Uterus (tissue), 4 donors: ENCODE results near the gene SCUBE1. TPM values are rescaled to one million over a fixed set of nuclear protein-coding genes. Genes with fewer than 3 reads are reported as not detected.

Experiments
- DNase-seq, 2 donors: peaks; one replicate each; pipeline ENCODE4 v3.0.0-alpha.2; 2019 to 2020
- H3K27ac ChIP-seq, 2 donors: fragments of 200-600 bp; sonication (generic); 1 replicate in 1 of 2; 2 replicates in 1 of 2; pipeline ENCODE4 v1.5.1; 2016 to 2018
- H3K27me3 ChIP-seq, 2 donors: fragments of 200-600 bp; sonication (generic); one replicate each; pipeline ENCODE4 v1.5.1; 2018 to 2019; ENCODE audit warnings: control low read depth in 1 of 2
- H3K36me3 ChIP-seq, 2 donors: fragments of 200-600 bp; sonication (generic); one replicate each; pipeline ENCODE4 v1.5.1; 2019; ENCODE audit warnings: control low read depth in 1 of 2
- H3K4me1 ChIP-seq, 2 donors: fragments of 200-600 bp; sonication (generic); one replicate each; pipeline ENCODE4 v1.5.1; 2018 to 2019; ENCODE audit warnings: control low read depth in 1 of 2
- H3K4me3 ChIP-seq, 2 donors: fragments of 200-600 bp; sonication (generic); 1 replicate in 1 of 2; 2 replicates in 1 of 2; pipeline ENCODE4 v1.5.1; 2018 to 2019; ENCODE audit warnings: mild to moderate bottlenecking in 1 of 2
- H3K9me3 ChIP-seq, 2 donors: fragments of 200-600 bp; sonication (generic); one replicate each; pipeline ENCODE4 v1.5.1; 2019; ENCODE audit warnings: control low read depth in 1 of 2
- POLR2A ChIP-seq, 2 donors: fragments of 450-650 bp; IDR thresholded peaks; one replicate each; pipeline ENCODE4 v1.6.1; 2016; ENCODE audit warnings: antibody characterized with exemption in 2 of 2, mild to moderate bottlenecking in 1 of 2, moderate library complexity in 1 of 2
- intact Hi-C: fragments of 100-400 bp; cut with DNase I; formaldehyde crosslinking; loops from one replicate; pipeline ENCODE4 v1.15.1; 2023; ENCODE audit warnings: low total_unique reads
- total RNA-seq, 4 donors: library from RNA; depleted of rRNA in 3 of 4; stranded (reverse); fragments of >200 nt in 3 of 4; gene quantifications; one replicate each; pipeline versions ENCODE4 v1.1.0 to v1.2.4, GENCODE V29; 2014 to 2023
- TF ChIP-seq, protein P1 (sequence below), 4 experiments: fragments of 200-600 bp in 2 of 4; fragments of 450-650 bp in 2 of 4; sonication (generic) in 2 of 4; IDR thresholded peaks; one replicate each; pipeline ENCODE4 v1.5.1; 2016 to 2019; ENCODE audit warnings: antibody characterized with exemption in 4 of 4, mild to moderate bottlenecking in 2 of 4, moderate library complexity in 1 of 4
- donor health status: DM: yes; HTN: yes; CAD: no.

The SCUBE1 gene
- total RNA-seq, 4 donors from 2014 or later: 0.14 to 1.7 (median 0.26) TPM; not detected in 1

DNA sequence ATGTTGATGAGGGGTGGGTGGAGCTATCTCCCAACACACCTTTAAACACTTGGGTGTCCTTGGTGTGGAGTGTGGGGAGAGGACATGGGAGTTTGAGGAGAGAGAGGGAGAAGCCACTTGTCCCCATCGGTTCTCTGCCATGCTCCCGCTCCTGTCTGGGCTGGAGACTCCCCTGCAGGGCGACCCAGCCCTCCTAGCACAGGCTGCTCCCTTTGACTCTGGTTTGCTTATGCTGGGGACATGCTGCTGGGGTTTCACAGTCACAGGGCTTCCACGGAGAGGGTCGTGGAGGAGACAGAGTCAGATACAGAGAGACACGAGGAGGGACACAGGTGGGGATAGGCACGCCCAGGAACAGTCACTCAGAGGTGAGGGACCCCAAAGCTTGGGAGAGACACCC lies 1.6 kb downstream of the SCUBE1 start:
- Histone ChIP-seq H3K27ac (no peak overlapping the region), H3K27me3 (peaks cover 0 to 16% of the 10 kb centered on the region in 2 donors), H3K36me3 (no peaks in the 10 kb centered on the region), H3K4me1 (peaks cover 0 to 13% of the 10 kb centered on the region in 2 donors), H3K4me3 (no peak overlapping the region), H3K9me3 (no peaks in the 10 kb centered on the region)
- DNase-seq: no peak
- TF ChIP-seq POLR2A (IDR thresholded peaks at IDR 0.05): no peak
- TF ChIP-seq, protein P1, sequence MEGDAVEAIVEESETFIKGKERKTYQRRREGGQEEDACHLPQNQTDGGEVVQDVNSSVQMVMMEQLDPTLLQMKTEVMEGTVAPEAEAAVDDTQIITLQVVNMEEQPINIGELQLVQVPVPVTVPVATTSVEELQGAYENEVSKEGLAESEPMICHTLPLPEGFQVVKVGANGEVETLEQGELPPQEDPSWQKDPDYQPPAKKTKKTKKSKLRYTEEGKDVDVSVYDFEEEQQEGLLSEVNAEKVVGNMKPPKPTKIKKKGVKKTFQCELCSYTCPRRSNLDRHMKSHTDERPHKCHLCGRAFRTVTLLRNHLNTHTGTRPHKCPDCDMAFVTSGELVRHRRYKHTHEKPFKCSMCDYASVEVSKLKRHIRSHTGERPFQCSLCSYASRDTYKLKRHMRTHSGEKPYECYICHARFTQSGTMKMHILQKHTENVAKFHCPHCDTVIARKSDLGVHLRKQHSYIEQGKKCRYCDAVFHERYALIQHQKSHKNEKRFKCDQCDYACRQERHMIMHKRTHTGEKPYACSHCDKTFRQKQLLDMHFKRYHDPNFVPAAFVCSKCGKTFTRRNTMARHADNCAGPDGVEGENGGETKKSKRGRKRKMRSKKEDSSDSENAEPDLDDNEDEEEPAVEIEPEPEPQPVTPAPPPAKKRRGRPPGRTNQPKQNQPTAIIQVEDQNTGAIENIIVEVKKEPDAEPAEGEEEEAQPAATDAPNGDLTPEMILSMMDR (IDR thresholded peaks at IDR 0.05): no peak
- intact Hi-C loops: loop anchor here (5.0 kb wide), 1 partner anchor 69 kb away; no protein-coding TSS in a partner anchor

DNA sequence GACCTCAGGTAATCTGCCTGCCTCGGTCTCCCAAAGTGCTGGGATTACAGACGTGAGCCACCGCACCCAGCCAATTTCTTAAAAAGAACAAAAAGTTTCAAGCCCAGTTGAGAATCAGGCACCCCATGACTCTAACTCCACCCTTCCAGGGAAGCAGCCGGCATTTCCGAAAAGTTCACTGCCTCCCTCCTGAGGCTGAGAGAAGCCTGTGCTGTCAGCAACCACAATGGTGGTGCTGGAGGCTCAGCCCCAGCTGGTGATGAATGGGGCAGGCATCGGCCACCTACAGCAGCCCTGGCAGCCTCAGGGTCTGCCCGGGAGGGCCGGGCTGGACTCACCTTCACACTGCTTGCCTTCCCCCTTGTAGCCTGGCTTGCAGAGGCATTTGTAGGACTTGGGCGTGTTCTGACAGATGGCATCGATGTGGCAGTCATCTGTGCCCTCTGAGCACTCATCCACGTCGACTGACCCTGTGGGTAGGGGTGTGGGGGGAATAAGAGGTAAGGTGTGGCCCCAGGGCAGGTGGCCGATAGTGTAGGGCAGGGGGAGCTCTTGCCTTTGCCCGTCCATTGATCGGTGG lies 4.3 kb downstream of the SCUBE1 start:
- TF ChIP-seq, protein P1 (IDR thresholded peaks at IDR 0.05): no peak
- no peak for TF ChIP-seq POLR2A (IDR thresholded peaks at IDR 0.05)
- Histone ChIP-seq H3K9me3 (no peaks in the 10 kb centered on the region), H3K27me3 (peaks cover 0 to 14% of the 10 kb centered on the region in 2 donors), H3K4me3 (no peak overlapping the region), H3K4me1 (peaks cover 0 to 12% of the 10 kb centered on the region in 2 donors), H3K36me3 (no peaks in the 10 kb centered on the region), H3K27ac (no peak overlapping the region)
- DNase-seq: no peak
- intact Hi-C loops: no loop called here

DNA sequence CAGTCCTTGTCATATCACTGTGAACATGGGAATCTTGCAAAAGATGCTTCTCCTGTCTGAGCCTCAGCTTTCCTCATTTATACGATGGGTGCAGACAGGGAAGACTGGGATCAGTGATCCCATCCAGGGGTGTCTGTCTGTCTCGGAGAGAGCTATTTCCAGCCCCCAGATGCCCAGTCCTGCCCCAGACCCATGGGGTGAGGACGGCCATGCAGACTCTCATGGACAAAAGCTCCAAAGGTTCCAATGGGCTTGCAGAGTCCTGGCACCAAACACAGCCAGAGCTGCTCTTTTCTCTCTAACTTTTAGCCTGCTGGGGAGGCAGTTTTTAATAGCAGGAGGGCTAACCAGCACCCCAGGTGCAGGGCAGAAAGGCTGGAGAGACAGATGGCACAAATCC lies 5.2 kb downstream of the SCUBE1 start:
- Histone ChIP-seq H3K4me1 (peaks cover 0 to 4% of the 10 kb centered on the region in 2 donors), H3K27ac (no peak overlapping the region), H3K9me3 (no peaks in the 10 kb centered on the region), H3K27me3 (peaks cover 0 to 10% of the 10 kb centered on the region in 2 donors), H3K4me3 (no peak overlapping the region), H3K36me3 (no peaks in the 10 kb centered on the region)
- no peak for TF ChIP-seq POLR2A (IDR thresholded peaks at IDR 0.05)
- TF ChIP-seq, protein P1 (IDR thresholded peaks at IDR 0.05): no peak
- no peak for DNase-seq
- intact Hi-C loops: no loop called here

DNA sequence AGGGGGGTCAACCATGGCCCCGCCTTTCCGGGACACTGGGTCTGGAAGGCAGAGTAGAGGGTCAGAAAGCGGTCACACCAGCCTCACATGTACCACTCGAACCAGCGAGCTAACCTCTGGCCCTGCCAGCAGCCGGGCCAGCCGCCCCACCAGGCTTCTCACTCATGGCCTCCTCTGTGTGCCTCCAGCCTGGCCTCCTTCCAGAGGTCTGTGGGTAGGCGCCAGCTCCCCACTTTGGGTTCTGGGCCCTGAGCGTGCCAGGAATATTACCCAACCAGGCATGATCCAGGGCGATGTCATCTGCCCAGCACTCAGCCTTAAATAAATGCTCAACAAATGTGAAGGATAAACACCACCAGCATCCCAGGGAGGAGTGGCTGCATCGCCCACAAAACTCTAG lies 5.8 kb downstream of the SCUBE1 start:
- no peak overlapping the region for H3K27ac ChIP-seq
- H3K4me3 ChIP-seq: no peak overlapping the region
- TF ChIP-seq, protein P1 (IDR thresholded peaks at IDR 0.05): no peak
- TF ChIP-seq POLR2A (IDR thresholded peaks at IDR 0.05): no peak
- DNase-seq: no peak
- no peaks in the 10 kb centered on the region for H3K36me3 ChIP-seq
- no peaks in the 10 kb centered on the region for H3K9me3 ChIP-seq
- peaks cover 0 to 9% of the 10 kb centered on the region in 2 donors for H3K27me3 ChIP-seq
- no peaks in the 10 kb centered on the region for H3K4me1 ChIP-seq
- intact Hi-C loops: no loop called here

DNA sequence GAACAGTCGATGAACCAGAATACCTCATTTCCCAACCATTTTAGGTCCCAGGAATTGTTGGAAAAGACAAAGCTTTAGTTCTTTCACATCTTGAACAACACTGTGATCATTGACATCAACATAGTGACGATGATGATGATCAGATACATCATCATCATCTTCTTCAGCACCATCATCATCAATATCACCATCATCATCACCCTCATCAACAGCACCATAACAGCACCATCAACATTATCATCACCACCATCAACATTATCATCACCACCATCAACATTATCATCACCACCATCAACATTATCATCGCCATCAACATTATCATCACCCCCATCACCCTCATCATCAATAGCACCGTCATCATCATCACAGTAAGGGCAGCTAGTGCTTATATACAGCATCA lies 8.8 kb downstream of the SCUBE1 start:
- H3K4me3 ChIP-seq: no peak overlapping the region
- no peaks in the 10 kb centered on the region for H3K9me3 ChIP-seq
- DNase-seq: no peak
- H3K27me3 ChIP-seq: no peaks in the 10 kb centered on the region
- intact Hi-C loops: no loop called here
- TF ChIP-seq, protein P1 (IDR thresholded peaks at IDR 0.05): no peak
- no peak for TF ChIP-seq POLR2A (IDR thresholded peaks at IDR 0.05)
- no peak overlapping the region for H3K27ac ChIP-seq
- no peaks in the 10 kb centered on the region for H3K36me3 ChIP-seq
- H3K4me1 ChIP-seq: no peaks in the 10 kb centered on the region
